Measurements from ENCODE around the gene AGPAT4. TPM values are rescaled to one million over a fixed set of nuclear protein-coding genes. Genes with fewer than 3 reads are reported as not detected.
"Not testable (repeated sequence)": the region's sequence is repeated elsewhere in the genome, so short reads cannot be mapped to it uniquely, and the experiment has no call there.

Gene AGPAT4
- total RNA-seq, 4 donors from 2014 or later, result 10.5 to 20.8 (median 12.6) TPM

- Histone ChIP-seq H3K36me3 (peaks cover 0 to 21% (median 0%) of the 10 kb centered on the region in 3 donors), H3K27me3 (no peaks in the 10 kb centered on the region), H3K9me3 (no peaks in the 10 kb centered on the region), H3K4me1 (no peaks in the 10 kb centered on the region), H3K4me3 (no peak overlapping the region), H3K27ac (no peak overlapping the region)
- no peak for TF ChIP-seq CTCF (IDR thresholded peaks at IDR 0.05)
- peak in 1 of 2 donors; percentile 30 for TF ChIP-seq EP300 (IDR thresholded peaks at IDR 0.05)
- DNase-seq (ENCODE audit: low spot score in 2 of 2), result peak in 1 of 2 donors; percentile 37
- 78 to 81% methylated on average over 17 of the region's 17 CpGs for WGBS, 2 donors
Observed at GRCh38 chr6:161186173-161186769, 87.6 kb downstream of the AGPAT4 start.

- Histone ChIP-seq H3K4me3 (no peak overlapping the region), H3K27ac (no peak overlapping the region), H3K27me3 (no peaks in the 10 kb centered on the region), H3K36me3 (peaks cover 0 to 22% (median 0%) of the 10 kb centered on the region in 3 donors), H3K4me1 (no peaks in the 10 kb centered on the region), H3K9me3 (peaks cover 0 to 16% (median 0%) of the 10 kb centered on the region in 4 donors)
- DNase-seq (ENCODE audit: low spot score in 2 of 2), result no peak
- WGBS, 2 donors, result 80 to 84% methylated on average over 8 of the region's 8 CpGs
- TF ChIP-seq POLR2A (IDR thresholded peaks at IDR 0.05), result no peak
- no peak for TF ChIP-seq EP300 (IDR thresholded peaks at IDR 0.05)
Observed at GRCh38 chr6:161181121-161181520, 92.7 kb downstream of the AGPAT4 start.

- WGBS, 2 donors, result 96 to 100% methylated on average over 14 of the region's 14 CpGs
- not testable (repeated sequence) for DNase-seq (ENCODE audit: low spot score in 2 of 2); H3K4me1 ChIP-seq; H3K27me3 ChIP-seq; H3K27ac ChIP-seq; H3K4me3 ChIP-seq
- Histone ChIP-seq H3K9me3 (peaks cover 0 to 16% (median 0%) of the 10 kb centered on the region in 4 donors), H3K36me3 (peaks cover 0 to 19% (median 0%) of the 10 kb centered on the region in 3 donors)
Observed at GRCh38 chr6:161178155-161178554, 95.7 kb downstream of the AGPAT4 start.

- not testable (repeated sequence) for H3K27ac ChIP-seq; DNase-seq (ENCODE audit: low spot score in 2 of 2); H3K4me1 ChIP-seq; H3K4me3 ChIP-seq; H3K27me3 ChIP-seq
- Histone ChIP-seq H3K9me3 (peaks cover 0 to 27% (median 0%) of the 10 kb centered on the region in 4 donors), H3K36me3 (peaks cover 0 to 19% (median 0%) of the 10 kb centered on the region in 3 donors)
- WGBS, 2 donors, result 95 to 100% methylated on average over 3 of the region's 3 CpGs
Observed at GRCh38 chr6:161176428-161176827, 97.4 kb downstream of the AGPAT4 start.

GRCh38 chr6:161172769-161173168 lies 101.1 kb downstream of the AGPAT4 start:
- not testable (repeated sequence) for H3K36me3 ChIP-seq; H3K27me3 ChIP-seq; H3K4me3 ChIP-seq; H3K27ac ChIP-seq; DNase-seq (ENCODE audit: low spot score in 2 of 2)
- 0% methylated on average over 1 of the region's 1 CpG for WGBS, 2 donors
- H3K4me1 ChIP-seq, result peaks cover 0 to 13% (median 0%) of the 10 kb centered on the region in 4 donors
- H3K9me3 ChIP-seq, result peaks cover 0 to 17% (median 0%) of the 10 kb centered on the region in 4 donors

GRCh38 chr6:161171207-161171606 lies 102.7 kb downstream of the AGPAT4 start:
- peaks cover 0 to 16% (median 0%) of the 10 kb centered on the region in 4 donors for H3K9me3 ChIP-seq
- no peak for DNase-seq (ENCODE audit: low spot score in 2 of 2)
- H3K36me3 ChIP-seq, result peaks cover 0 to 4% (median 0%) of the 10 kb centered on the region in 3 donors
- TF ChIP-seq POLR2A (IDR thresholded peaks at IDR 0.05) (no peak), CTCF (IDR thresholded peaks at IDR 0.05) (no peak), EP300 (IDR thresholded peaks at IDR 0.05) (no peak)
- H3K27me3 ChIP-seq, result no peaks in the 10 kb centered on the region
- 92 to 95% methylated on average over 2 of the region's 2 CpGs for WGBS, 2 donors
- no peak overlapping the region for H3K27ac ChIP-seq
- H3K4me3 ChIP-seq, result no peak overlapping the region
- peaks cover 0 to 13% (median 0%) of the 10 kb centered on the region in 4 donors for H3K4me1 ChIP-seq

- Histone ChIP-seq H3K4me1 (peaks cover 0 to 13% (median 0%) of the 10 kb centered on the region in 4 donors), H3K27me3 (no peaks in the 10 kb centered on the region), H3K27ac (no peak overlapping the region), H3K9me3 (peaks cover 0 to 16% (median 0%) of the 10 kb centered on the region in 4 donors), H3K36me3 (peaks cover 0 to 19% (median 0%) of the 10 kb centered on the region in 3 donors), H3K4me3 (no peak overlapping the region)
- whole genome bisulfite sequencing, 2 donors, result 60 to 61% methylated on average over 4 of the region's 4 CpGs
- DNase-seq (ENCODE audit: low spot score in 2 of 2), result peak; percentile 58 to 60
- TF ChIP-seq EP300 (IDR thresholded peaks at IDR 0.05) (no peak), POLR2A (IDR thresholded peaks at IDR 0.05) (no peak), CTCF (IDR thresholded peaks at IDR 0.05) (no peak)
Observed at GRCh38 chr6:161169696-161170095, 104.2 kb downstream of the AGPAT4 start.
